COLO668 (cell line): ENCODE data around the gene OCRL.

ENCODE experiments used
- DNase-seq: peaks from one replicate; lab custom pipeline; 2025; ENCODE audit not compliant: unreplicated experiment; lab: John Stamatoyannopoulos, UW

The OCRL gene

DNA sequence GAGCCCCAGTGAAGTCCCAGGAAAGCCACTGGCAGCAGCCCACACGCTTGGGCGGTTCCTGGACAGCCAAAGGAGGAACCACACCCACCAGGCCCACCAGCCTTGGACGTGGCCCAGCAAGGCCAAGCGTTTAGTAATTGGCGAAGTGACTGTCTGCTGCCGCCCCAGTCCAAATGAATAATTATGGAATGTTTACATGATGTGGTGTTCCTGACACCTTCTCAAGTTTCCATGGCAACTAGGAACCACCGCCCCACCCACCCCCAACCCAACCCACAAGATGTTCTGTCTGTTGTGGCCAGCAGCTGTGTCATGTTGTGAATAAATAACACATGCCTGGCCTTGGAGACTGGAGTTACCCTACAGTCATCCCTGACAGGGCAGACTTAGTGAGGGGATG is 92.4 kb downstream of the OCRL start:
- no peak for DNase-seq

- no peak for DNase-seq
Measured at GRCh38 chrX:129634541-129634940, 94.5 kb downstream of the OCRL start.

- no peak for DNase-seq
Measured at GRCh38 chrX:129636175-129636681, 96.2 kb downstream of the OCRL start.

DNA sequence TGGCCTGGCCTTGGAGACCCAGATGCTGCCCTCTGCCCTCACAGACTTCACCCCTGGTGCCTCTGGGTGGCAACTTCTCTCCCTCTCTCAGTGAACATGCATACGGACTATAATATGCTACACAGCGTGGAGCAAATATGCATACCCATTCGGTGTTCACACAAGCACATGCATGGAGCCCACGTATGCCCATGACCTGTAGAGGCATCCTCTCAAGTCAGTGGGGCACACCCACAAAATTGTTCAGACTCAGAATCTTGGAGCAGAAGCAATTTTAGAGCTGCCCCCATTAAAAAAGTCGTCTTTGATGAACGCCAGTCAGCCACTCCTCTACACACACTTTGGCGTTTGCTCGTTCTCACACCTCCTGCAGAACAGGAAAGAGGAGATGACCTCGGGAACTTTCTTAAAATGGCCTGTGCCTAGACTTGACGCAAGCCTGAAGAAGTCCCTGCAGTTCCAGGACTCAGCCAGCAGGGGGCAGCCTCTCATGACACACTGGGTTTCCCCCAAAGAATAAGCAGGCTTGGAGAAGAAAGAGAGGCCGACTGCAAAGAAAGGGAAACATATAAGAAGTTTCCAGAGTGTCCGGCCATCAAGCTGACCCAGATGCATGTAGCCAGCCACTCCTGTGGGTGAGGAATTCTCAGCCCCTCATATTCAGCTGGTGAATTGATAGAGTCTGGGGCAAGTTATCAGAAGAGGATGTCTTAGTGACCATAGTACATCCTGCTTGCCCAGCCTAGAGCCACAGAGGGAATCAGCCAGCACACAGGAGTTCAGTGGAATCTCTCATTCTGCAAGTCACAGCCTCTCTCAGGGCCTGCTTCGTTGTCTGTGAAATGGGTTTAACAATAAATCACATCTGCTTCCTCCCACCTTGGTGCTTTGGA is 97.4 kb downstream of the OCRL start:
- peak; percentile 52 for DNase-seq

DNA sequence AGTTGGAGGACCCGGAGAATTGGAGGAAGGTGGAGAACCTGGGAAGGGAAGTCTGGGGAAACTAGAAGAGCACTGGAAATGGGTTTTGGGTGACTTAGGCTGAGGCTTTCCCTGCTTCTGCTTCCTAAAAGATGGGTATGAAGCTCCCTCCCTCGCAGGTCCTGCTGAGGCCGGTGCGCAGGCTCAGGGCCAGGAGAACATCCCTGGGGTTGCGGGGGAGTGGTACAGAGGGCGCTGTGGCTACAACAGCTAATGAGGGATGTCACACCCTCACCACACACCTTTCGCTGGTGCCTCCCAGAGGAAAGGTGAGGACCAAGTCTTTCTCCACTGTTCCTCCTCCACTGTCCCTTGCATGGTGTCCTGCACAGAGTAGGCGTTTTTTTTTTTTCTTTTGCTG is 98.9 kb downstream of the OCRL start:
- no peak for DNase-seq

GRCh38 chrX:129640737-129641136 is 100.7 kb downstream of the OCRL start:
- DNase-seq: no peak

GRCh38 chrX:129641469-129641868 is 101.4 kb downstream of the OCRL start:
- DNase-seq: no peak

- peak; percentile 13 for DNase-seq
Measured at GRCh38 chrX:129641941-129642340, 101.9 kb downstream of the OCRL start.
